Endothelial cell of umbilical vein (primary cell): Measurements from ENCODE around the gene PLD2. TPM values are rescaled to one million over a fixed set of nuclear protein-coding genes. Genes with fewer than 3 reads are reported as not detected.

ENCODE experiments used
- BruUV-seq: library from RNA; stranded (reverse); fragments of 400-500 nt; replicated peaks from 2 replicates; lab custom pipeline; 2021; lab: Mats Ljungman, UMichigan
- CTCF ChIA-PET: fragments of 300-600, 350-600 bp; sonication (Branson Sonifier 250); formaldehyde crosslinking; loops from one replicate; lab custom pipeline; 2021; ENCODE audit warnings: antibody characterized with exemption, inconsistent platforms; lab: Charles Lee
- POLR2A ChIA-PET: fragments of 300-600, 350-600 bp; sonication (Branson Sonifier 250); formaldehyde crosslinking; loops from one replicate; lab custom pipeline; 2021; ENCODE audit warnings: antibody characterized with exemption, inconsistent platforms; lab: Charles Lee
- DNase-seq: peaks from one replicate; pipeline ENCODE4 v3.0.0-alpha.2; 2011; ENCODE audit warnings: low read depth, low spot score
- FAIRE-seq: peaks from 2 replicates; lab custom pipeline; 2011; peaks lifted over from hg19 to GRCh38; lab: Jason Lieb, UNC
- H2AFZ ChIP-seq: 2 replicates; pipeline ENCODE4 v1.6.0; 2012; ENCODE audit warnings: low read depth, low read length, control low read depth, inconsistent platforms
- H3K27ac ChIP-seq: 2 replicates; pipeline ENCODE4 v1.5.1; 2011; ENCODE audit warnings: low read depth, mild to moderate bottlenecking, control low read depth, low read length, moderate library complexity; ENCODE audit not compliant: insufficient read depth
- H3K27me3 ChIP-seq, 2 experiments: 2 replicates each; pipeline versions ENCODE4 v1.6.0 to v1.6.1; 2011; ENCODE audit warnings: low read length in 2 of 2, mixed read lengths in 1 of 2; ENCODE audit not compliant: control insufficient read depth in 2 of 2, insufficient read depth in 2 of 2
- H3K36me3 ChIP-seq, 2 experiments: 2 replicates in 1 of 2; 3 replicates in 1 of 2; pipeline ENCODE4 v1.5.1; 2011; ENCODE audit warnings: low read length in 2 of 2, mild to moderate bottlenecking in 1 of 2, moderate library complexity in 1 of 2; ENCODE audit not compliant: control insufficient read depth in 2 of 2, insufficient read depth in 2 of 2; ENCODE audit errors: extremely low read depth in 1 of 2
- H3K4me1 ChIP-seq: 3 replicates; pipeline ENCODE4 v1.5.1; 2011; ENCODE audit warnings: mild to moderate bottlenecking, low read length; ENCODE audit not compliant: control insufficient read depth, insufficient read depth; ENCODE audit errors: extremely low read depth
- H3K4me2 ChIP-seq: 2 replicates; pipeline ENCODE4 v1.6.1; 2011; ENCODE audit warnings: low read length, control low read depth, mixed read lengths; ENCODE audit not compliant: insufficient read depth
- H3K4me3 ChIP-seq, 3 experiments: fragments of 200-600 bp in 1 of 3; sonication (generic), shearing (Covaris generic) in 1 of 3; replicated peaks in 1 of 3; 2 replicates each; pipeline ENCODE4 v1.5.1; 2011 to 2016; ENCODE audit warnings: control low read depth in 3 of 3, low read length in 3 of 3, mild to moderate bottlenecking in 2 of 3, inconsistent platforms in 1 of 3, low read depth in 1 of 3, moderate library complexity in 1 of 3; ENCODE audit not compliant: insufficient read depth in 1 of 3
- H3K79me2 ChIP-seq: 2 replicates; pipeline ENCODE4 v1.6.0; 2012; ENCODE audit warnings: low read length, inconsistent platforms; ENCODE audit not compliant: control insufficient read depth, insufficient read depth
- H3K9ac ChIP-seq: replicated peaks from 2 replicates; pipeline ENCODE3; 2011; ENCODE audit warnings: low read length, control low read depth; ENCODE audit not compliant: insufficient read depth; ENCODE audit errors: extremely low read depth
- H3K9me1 ChIP-seq: replicated peaks from 3 replicates; pipeline ENCODE4 v1.6.0; 2011; ENCODE audit warnings: mild to moderate bottlenecking, low read length; ENCODE audit not compliant: control insufficient read depth, insufficient read depth; ENCODE audit errors: extremely low read depth
- H3K9me3 ChIP-seq: replicated peaks from 2 replicates; pipeline ENCODE4 v1.5.1; 2012; ENCODE audit warnings: low read length, inconsistent platforms; ENCODE audit not compliant: control insufficient read depth, insufficient read depth
- H4K20me1 ChIP-seq: replicated peaks from 2 replicates; pipeline ENCODE3; 2011; ENCODE audit warnings: mild to moderate bottlenecking, low read length; ENCODE audit not compliant: control insufficient read depth, insufficient read depth; ENCODE audit errors: extremely low read depth
- CTCF ChIP-seq, 2 donors: IDR thresholded peaks; 1 replicate in 1 of 2; 2 replicates in 1 of 2; pipeline ENCODE4 v1.5.1; 2011; ENCODE audit warnings: low read length in 2 of 2, mild to moderate bottlenecking in 2 of 2, moderate library complexity in 2 of 2, control low read depth in 1 of 2, inconsistent platforms in 1 of 2, low read depth in 1 of 2; ENCODE audit not compliant: insufficient read depth in 1 of 2; ENCODE audit errors: extremely low read depth in 1 of 2
- EZH2 ChIP-seq: IDR thresholded peaks from 2 replicates; pipeline ENCODE4 v1.6.1; 2012; ENCODE audit warnings: borderline replicate concordance, low read depth, mild to moderate bottlenecking, moderate library complexity, low read length, inconsistent platforms; ENCODE audit not compliant: severe bottlenecking
- FOS ChIP-seq: IDR thresholded peaks from 2 replicates; pipeline ENCODE4 v1.6.1; 2011; ENCODE audit warnings: mild to moderate bottlenecking, low read length, moderate library complexity, borderline replicate concordance; ENCODE audit not compliant: insufficient read depth
- GATA2 ChIP-seq: IDR thresholded peaks from 2 replicates; pipeline ENCODE4 v1.7.0; 2011; ENCODE audit warnings: low read depth, mild to moderate bottlenecking, moderate library complexity, mixed read lengths, low read length; ENCODE audit not compliant: insufficient read length, insufficient read depth
- JUN ChIP-seq: IDR thresholded peaks from 2 replicates; pipeline ENCODE4 v1.6.1; 2011; ENCODE audit warnings: borderline replicate concordance, low read depth; ENCODE audit not compliant: insufficient read length, insufficient read depth
- MAX ChIP-seq: IDR thresholded peaks from 2 replicates; pipeline ENCODE4 v1.6.1; 2011; ENCODE audit not compliant: insufficient read depth, insufficient read length
- MYC ChIP-seq: IDR thresholded peaks from one replicate; pipeline ENCODE4 v1.6.1; 2011; ENCODE audit warnings: mild to moderate bottlenecking, low read depth, low read length
- POLR2A ChIP-seq: IDR thresholded peaks from 2 replicates; pipeline ENCODE4 v1.6.1; 2012; ENCODE audit warnings: low read depth, mild to moderate bottlenecking, control low read depth, low read length
- POLR2AphosphoS5 ChIP-seq: IDR thresholded peaks from 2 replicates; pipeline ENCODE4 v1.6.1; 2012; ENCODE audit warnings: low read depth, mild to moderate bottlenecking, control low read depth, low read length, moderate library complexity; ENCODE audit not compliant: insufficient read depth
- dilution Hi-C: fragments of 300-500 bp; cut with MboI; formaldehyde crosslinking; loops from one replicate; pipeline ENCODE4 v1.15.0; 2019; ENCODE audit warnings: low sequenced_read_pairs; ENCODE audit not compliant: extremely low pct_ligation_motif_present
- intact Hi-C: fragments of 100-400 bp; cut with micrococcal nuclease; formaldehyde crosslinking; loops from one replicate; pipeline ENCODE4 v1.10.0; 2022
- polyA plus RNA-seq, 4 experiments: library from polyadenylated mRNA; depleted of rRNA in 3 of 4; stranded (reverse) in 3 of 4; unstranded in 1 of 4; fragments of >200 nt; gene quantifications; 2 replicates each; pipeline versions ENCODE4 v1.2.1 to v1.2.3, GENCODE V29; 2011 to 2012; ENCODE audit warnings: missing spikeins in 1 of 4
- total RNA-seq: library from RNA; stranded (reverse); gene quantifications from 2 replicates; pipeline ENCODE4 v1.2.3, GENCODE V29; 2021

PLD2 gene
- total and polyA plus RNA-seq, 2 donors (not counting 3 experiments of a cell fraction or from before 2014, with no cell fraction given) = 52.3 to 54.7 TPM

GRCh38 chr17:4856271-4856936 lies 49.5 kb downstream of the PLD2 start:
- Histone ChIP-seq H3K9ac (no peak overlapping the region), H2AFZ (no peak overlapping the region), H3K9me1 (no peaks in the 10 kb centered on the region), H3K4me3 (no peak overlapping the region), H3K4me1 (peaks cover 41% of the 10 kb centered on the region), H3K27me3 (no peaks in the 10 kb centered on the region), H3K4me2 (no peak overlapping the region), H3K9me3 (no peaks in the 10 kb centered on the region), H4K20me1 (no peaks in the 10 kb centered on the region), H3K36me3 (peaks cover 0 to 2% of the 10 kb centered on the region in 2 experiments), H3K79me2 (peaks cover 32% of the 10 kb centered on the region), H3K27ac (peak overlapping the region; percentile 9)
- TF ChIP-seq GATA2 = peak; percentile 41
- TF ChIP-seq FOS = no peak
- POLR2A ChIA-PET = interaction anchor here (0.6 kb wide), 1 partner anchor 16 kb away, joined by 5 read pairs; no protein-coding TSS in a partner anchor
- DNase-seq (peak; percentile 55), FAIRE-seq (peak; percentile 66)
- dilution Hi-C loops = no loop called here
- intact Hi-C loops = no loop called here
- no TSS peak for BruUV-seq
- CTCF ChIA-PET = interaction anchor here (1.0 to 2.0 kb wide), 2 partner anchors 16 to 19 kb away, joined by 3 to 7 read pairs; no protein-coding TSS in a partner anchor

GRCh38 chr17:4856937-4857314 lies 50.0 kb downstream of the PLD2 start:
- DNase-seq (no peak), FAIRE-seq (no peak)
- Histone ChIP-seq H3K9ac (no peak overlapping the region), H3K27me3 (no peaks in the 10 kb centered on the region), H3K4me3 (no peak overlapping the region), H2AFZ (no peak overlapping the region), H3K9me1 (no peaks in the 10 kb centered on the region), H3K4me1 (peaks cover 41% of the 10 kb centered on the region), H4K20me1 (no peaks in the 10 kb centered on the region), H3K27ac (no peak overlapping the region), H3K4me2 (no peak overlapping the region), H3K79me2 (peaks cover 32% of the 10 kb centered on the region), H3K9me3 (no peaks in the 10 kb centered on the region), H3K36me3 (peaks cover 0 to 2% of the 10 kb centered on the region in 2 experiments)
- ChIA-PET CTCF (interaction anchor here (2.0 kb wide), 1 partner anchor 17 kb away, joined by 7 read pairs; no protein-coding TSS in a partner anchor), POLR2A (interaction anchor here (0.6 kb wide), 1 partner anchor 16 kb away, joined by 5 read pairs; no protein-coding TSS in a partner anchor)
- TF ChIP-seq JUN = no peak
- TF ChIP-seq CTCF (IDR thresholded peaks at IDR 0.05; ENCODE audit: extremely low read depth in 1 of 2, insufficient read depth in 1 of 2, low read depth in 1 of 2, low read length in 2 of 2) = no peak
- TF ChIP-seq EZH2 = no peak
- no peak for TF ChIP-seq MYC
- TF ChIP-seq MAX = no peak
- TF ChIP-seq POLR2A = no peak
- no peak for TF ChIP-seq POLR2AphosphoS5
- TF ChIP-seq GATA2 = no peak
- dilution Hi-C loops (no loop called here), intact Hi-C loops (no loop called here)
- no TSS peak for BruUV-seq
